ENCODE measurements around the gene RBM19.
"Not testable (repeated sequence)": the region's sequence is repeated elsewhere in the genome, so short reads cannot be mapped to it uniquely, and the experiment has no call there.

RBM19 gene

GRCh38 chr12:113996026-113996425 lies 29.9 kb upstream of the RBM19 start:
- no peak for DNase-seq (ENCODE audit: extremely low read depth, low read depth)
- no peak; the same call in 1 of the 2 replicates for TF ChIP-seq CTCF (IDR thresholded peaks at IDR 0.05; ENCODE audit: low read depth, low read length)

- no peak for TF ChIP-seq CTCF (IDR thresholded peaks at IDR 0.05; ENCODE audit: low read depth, low read length)
- no peak for DNase-seq (ENCODE audit: extremely low read depth, low read depth)
Observed at GRCh38 chr12:113994051-113994450, 27.9 kb upstream of the RBM19 start.

- DNase-seq (ENCODE audit: extremely low read depth, low read depth): not testable (repeated sequence)
Observed at GRCh38 chr12:113992751-113993150, 26.6 kb upstream of the RBM19 start.

GRCh38 chr12:113991224-113992044 lies 25.3 kb upstream of the RBM19 start:
- no peak for DNase-seq (ENCODE audit: extremely low read depth, low read depth)
- no peak for TF ChIP-seq CTCF (IDR thresholded peaks at IDR 0.05; ENCODE audit: low read depth, low read length)

GRCh38 chr12:113990250-113991223 lies 24.4 kb upstream of the RBM19 start:
- TF ChIP-seq CTCF (IDR thresholded peaks at IDR 0.05; ENCODE audit: low read depth, low read length): no peak
- DNase-seq (ENCODE audit: extremely low read depth, low read depth): no peak

- TF ChIP-seq CTCF (IDR thresholded peaks at IDR 0.05; ENCODE audit: low read depth, low read length): no peak
- no peak for DNase-seq (ENCODE audit: extremely low read depth, low read depth)
Observed at GRCh38 chr12:113988976-113989375, 22.9 kb upstream of the RBM19 start.

GRCh38 chr12:113988064-113988451 lies 21.9 kb upstream of the RBM19 start:
- DNase-seq (ENCODE audit: extremely low read depth, low read depth): no peak
- TF ChIP-seq CTCF (IDR thresholded peaks at IDR 0.05; ENCODE audit: low read depth, low read length): no peak

Measured in AG09319 (cell line).